ENCODE measurements around the gene HYAL2.

Gene HYAL2

GRCh38 chr3:50338965-50339364 is 16.4 kb upstream of the HYAL2 start:
- ATAC-seq: no peak
- TF ChIP-seq ESRRG (CRISPR knock-in tag; IDR thresholded peaks at IDR 0.05): no peak
- no peak for TF ChIP-seq ARNTL (CRISPR knock-in tag; IDR thresholded peaks at IDR 0.05; ENCODE audit: borderline replicate concordance, low read depth)
- no peak for TF ChIP-seq TOX (CRISPR knock-in tag; IDR thresholded peaks at IDR 0.05; ENCODE audit: borderline replicate concordance)
- TF ChIP-seq ZNF70 (CRISPR knock-in tag; IDR thresholded peaks at IDR 0.05): no peak
- TF ChIP-seq ZNF8 (CRISPR knock-in tag; IDR thresholded peaks at IDR 0.05): no peak
- TF ChIP-seq RARB (CRISPR knock-in tag; IDR thresholded peaks at IDR 0.05): no peak
- no peak for TF ChIP-seq BACH2 (CRISPR knock-in tag; IDR thresholded peaks at IDR 0.05; ENCODE audit: borderline replicate concordance)
- TF ChIP-seq ZC3H10 (CRISPR knock-in tag; IDR thresholded peaks at IDR 0.05): no peak
- no peak for TF ChIP-seq POU6F1 (CRISPR knock-in tag; IDR thresholded peaks at IDR 0.05; ENCODE audit: borderline replicate concordance, low read depth)
- TF ChIP-seq TSHZ2 (CRISPR knock-in tag; IDR thresholded peaks at IDR 0.05): no peak
- TF ChIP-seq TCF4 (CRISPR knock-in tag; IDR thresholded peaks at IDR 0.05; ENCODE audit: borderline replicate concordance): no peak
- TF ChIP-seq SNAI2 (CRISPR knock-in tag; IDR thresholded peaks at IDR 0.05): no peak
- no peak for TF ChIP-seq CREB5 (CRISPR knock-in tag; IDR thresholded peaks at IDR 0.05; ENCODE audit: low read depth)
- no peak for TF ChIP-seq PATZ1 (CRISPR knock-in tag; IDR thresholded peaks at IDR 0.05; ENCODE audit: borderline replicate concordance)

GRCh38 chr3:50337175-50337861 is 14.8 kb upstream of the HYAL2 start:
- TF ChIP-seq ZNF70 (CRISPR knock-in tag; IDR thresholded peaks at IDR 0.05) (no peak), ZFP3 (CRISPR knock-in tag; IDR thresholded peaks at IDR 0.05) (no peak), BACH2 (CRISPR knock-in tag; IDR thresholded peaks at IDR 0.05; ENCODE audit: borderline replicate concordance) (no peak), CREB5 (CRISPR knock-in tag; IDR thresholded peaks at IDR 0.05; ENCODE audit: low read depth) (no peak), RARB (CRISPR knock-in tag; IDR thresholded peaks at IDR 0.05) (no peak), ARNTL (CRISPR knock-in tag; IDR thresholded peaks at IDR 0.05; ENCODE audit: borderline replicate concordance, low read depth) (no peak), PPARA (CRISPR knock-in tag; IDR thresholded peaks at IDR 0.05; ENCODE audit: borderline replicate concordance) (no peak), TCF4 (CRISPR knock-in tag; IDR thresholded peaks at IDR 0.05; ENCODE audit: borderline replicate concordance) (no peak), ZNF8 (CRISPR knock-in tag; IDR thresholded peaks at IDR 0.05) (no peak), PATZ1 (CRISPR knock-in tag; IDR thresholded peaks at IDR 0.05; ENCODE audit: borderline replicate concordance) (no peak), OSR1 (CRISPR knock-in tag; IDR thresholded peaks at IDR 0.05) (no peak)
- ATAC-seq: peak; percentile 93

Measured in SK-N-SH treated with all-trans-retinoic acid at 6 μM for 48 hours (cell line).